Fibroblast of lung (primary cell): ENCODE data around the gene CLDN4.

ENCODE experiments used
- EZH2 ChIP-seq: IDR thresholded peaks from 2 replicates; pipeline ENCODE4 v1.5.1; 2012; ENCODE audit warnings: low read length, control low read depth, mild to moderate bottlenecking; ENCODE audit errors: missing control alignments
- TF ChIP-seq, protein P1 (sequence below), 2 donors: IDR thresholded peaks in 1 of 2; conservative IDR thresholded peaks in 1 of 2; 1 replicate in 1 of 2; 2 replicates in 1 of 2; pipeline ENCODE4 v1.5.1; 2011 to 2012; ENCODE audit warnings: low read length in 2 of 2, control low read depth in 1 of 2, inconsistent platforms in 1 of 2, low read depth in 1 of 2, mild to moderate bottlenecking in 1 of 2

DNA sequence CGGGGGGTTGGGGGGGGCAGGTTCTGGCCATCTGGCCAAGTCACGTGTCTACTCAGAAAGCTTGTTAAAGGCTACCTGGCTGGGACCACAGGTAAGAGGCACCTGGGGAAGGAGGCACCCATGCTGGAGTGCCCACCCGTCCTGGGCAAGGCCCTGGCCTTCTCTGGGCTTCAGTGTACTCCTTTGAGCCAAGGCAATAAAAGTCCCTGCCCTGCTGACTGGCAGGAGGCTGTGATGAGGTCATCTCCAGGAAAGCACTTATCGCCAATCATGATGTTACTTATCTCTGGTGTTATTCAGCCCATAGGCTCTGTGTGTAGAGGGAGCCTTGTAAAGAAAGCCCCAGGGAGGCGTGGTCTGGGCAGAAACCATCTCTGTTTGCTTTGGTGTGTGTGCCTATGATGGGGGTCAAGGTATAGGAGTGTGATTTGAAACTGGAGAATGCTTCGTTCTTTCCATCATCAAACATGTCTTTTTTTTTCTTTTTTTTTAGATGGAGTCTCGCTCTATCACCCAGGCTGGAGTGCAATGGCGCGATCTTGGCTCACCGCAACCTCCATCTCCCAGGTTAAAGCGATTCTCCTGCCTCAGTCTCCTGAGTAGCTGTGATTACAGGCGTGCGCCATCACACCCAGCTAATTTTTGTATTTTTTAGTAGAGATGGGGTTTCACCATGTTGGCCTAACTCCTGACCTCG, 2.5 kb upstream of the CLDN4 start:
- TF ChIP-seq, protein P1, sequence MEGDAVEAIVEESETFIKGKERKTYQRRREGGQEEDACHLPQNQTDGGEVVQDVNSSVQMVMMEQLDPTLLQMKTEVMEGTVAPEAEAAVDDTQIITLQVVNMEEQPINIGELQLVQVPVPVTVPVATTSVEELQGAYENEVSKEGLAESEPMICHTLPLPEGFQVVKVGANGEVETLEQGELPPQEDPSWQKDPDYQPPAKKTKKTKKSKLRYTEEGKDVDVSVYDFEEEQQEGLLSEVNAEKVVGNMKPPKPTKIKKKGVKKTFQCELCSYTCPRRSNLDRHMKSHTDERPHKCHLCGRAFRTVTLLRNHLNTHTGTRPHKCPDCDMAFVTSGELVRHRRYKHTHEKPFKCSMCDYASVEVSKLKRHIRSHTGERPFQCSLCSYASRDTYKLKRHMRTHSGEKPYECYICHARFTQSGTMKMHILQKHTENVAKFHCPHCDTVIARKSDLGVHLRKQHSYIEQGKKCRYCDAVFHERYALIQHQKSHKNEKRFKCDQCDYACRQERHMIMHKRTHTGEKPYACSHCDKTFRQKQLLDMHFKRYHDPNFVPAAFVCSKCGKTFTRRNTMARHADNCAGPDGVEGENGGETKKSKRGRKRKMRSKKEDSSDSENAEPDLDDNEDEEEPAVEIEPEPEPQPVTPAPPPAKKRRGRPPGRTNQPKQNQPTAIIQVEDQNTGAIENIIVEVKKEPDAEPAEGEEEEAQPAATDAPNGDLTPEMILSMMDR (conservative IDR thresholded peaks at IDR 0.05 in 1 of 2, IDR thresholded peaks at IDR 0.05 in 1 of 2; ENCODE audit: low read depth in 1 of 2, low read length in 2 of 2) = no peak
- TF ChIP-seq EZH2 = no peak
